Measurements from ENCODE around the gene CYP1B1. TPM values are rescaled to one million over a fixed set of nuclear protein-coding genes. Genes with fewer than 3 reads are reported as not detected.

CYP1B1 gene
- total RNA-seq, 1 donor from 2014 or later, result 69.4 TPM

DNA sequence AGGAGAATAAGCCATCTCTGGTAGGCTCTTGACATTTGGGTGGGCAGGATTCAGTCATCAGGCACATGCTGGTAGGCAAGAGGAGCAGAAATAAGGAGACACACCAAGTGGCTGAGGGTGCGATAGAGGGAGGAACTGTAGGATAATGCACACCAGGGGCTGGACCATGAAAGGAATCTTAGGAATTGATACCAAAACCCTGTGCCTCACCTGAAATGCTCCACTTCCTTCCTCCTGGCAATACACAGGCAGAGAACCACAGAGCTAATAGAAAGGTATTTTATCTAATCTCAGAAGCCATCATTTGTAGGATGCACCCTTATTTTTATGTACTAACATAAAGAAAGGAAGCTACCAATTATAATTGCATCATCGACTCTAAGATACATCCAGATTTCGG, 4.4 kb upstream of the CYP1B1 start:
- no peaks in the 10 kb centered on the region for H3K27me3 ChIP-seq
- H3K4me1 ChIP-seq, result peaks cover 10% of the 10 kb centered on the region
- H3K9me3 ChIP-seq, result no peaks in the 10 kb centered on the region
- TF ChIP-seq CTCF (IDR thresholded peaks at IDR 0.05), result no peak
- H3K27ac ChIP-seq, result no peak overlapping the region
- H3K36me3 ChIP-seq, result no peaks in the 10 kb centered on the region
- no peak overlapping the region for H3K4me3 ChIP-seq
- DNase-seq (no peak), ATAC-seq (no peak)
- intact Hi-C loops (cut with DNase I), result no loop called here

GRCh38 chr2:38079116-38080052, 3.4 kb upstream of the CYP1B1 start:
- Histone ChIP-seq H3K4me3 (no peak overlapping the region), H3K9me3 (no peaks in the 10 kb centered on the region), H3K27ac (peak overlapping the region; percentile 24), H3K36me3 (no peaks in the 10 kb centered on the region), H3K27me3 (no peaks in the 10 kb centered on the region), H3K4me1 (peaks cover 11% of the 10 kb centered on the region)
- no peak for TF ChIP-seq CTCF (IDR thresholded peaks at IDR 0.05)
- DNase-seq (no peak), ATAC-seq (no peak)
- intact Hi-C loops (cut with DNase I), result no loop called here

DNA sequence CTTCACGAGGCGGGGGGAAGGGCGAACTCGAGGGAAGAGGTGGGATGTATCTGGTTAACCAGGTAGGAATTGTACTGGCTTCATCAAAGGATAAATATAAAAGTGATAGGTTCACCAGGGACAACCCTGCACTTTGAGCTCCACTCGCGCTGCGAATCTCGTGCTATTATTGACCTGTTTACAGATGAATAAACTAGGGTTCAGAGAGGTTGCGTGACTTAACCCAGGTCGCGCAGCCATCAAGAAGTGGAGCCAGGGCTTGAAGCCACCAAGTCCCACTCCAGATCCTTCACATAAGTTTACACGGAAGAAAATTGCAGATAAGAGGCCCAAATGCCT, 1.4 kb upstream of the CYP1B1 start:
- TF ChIP-seq CTCF (IDR thresholded peaks at IDR 0.05), result no peak
- DNase-seq (no peak), ATAC-seq (no peak)
- peaks cover 11% of the 10 kb centered on the region for H3K4me1 ChIP-seq
- no peaks in the 10 kb centered on the region for H3K9me3 ChIP-seq
- no peaks in the 10 kb centered on the region for H3K36me3 ChIP-seq
- intact Hi-C loops (cut with DNase I), result no loop called here
- peak overlapping the region; percentile 93 for H3K27ac ChIP-seq
- no peaks in the 10 kb centered on the region for H3K27me3 ChIP-seq
- H3K4me3 ChIP-seq, result peak overlapping the region; percentile 64

- H3K9me3 ChIP-seq, result no peaks in the 10 kb centered on the region
- intact Hi-C loops (cut with DNase I), result no loop called here
- TF ChIP-seq CTCF (IDR thresholded peaks at IDR 0.05), result peak; percentile 53
- DNase-seq (peak; percentile 95), ATAC-seq (peak; percentile 86)
- H3K4me3 ChIP-seq, result peak overlapping the region; percentile 64
- no peaks in the 10 kb centered on the region for H3K27me3 ChIP-seq
- H3K4me1 ChIP-seq, result peaks cover 11% of the 10 kb centered on the region
- no peaks in the 10 kb centered on the region for H3K36me3 ChIP-seq
- peak overlapping the region; percentile 93 for H3K27ac ChIP-seq
Observed at GRCh38 chr2:38076710-38077430, 919 bp upstream of the CYP1B1 start.

DNA sequence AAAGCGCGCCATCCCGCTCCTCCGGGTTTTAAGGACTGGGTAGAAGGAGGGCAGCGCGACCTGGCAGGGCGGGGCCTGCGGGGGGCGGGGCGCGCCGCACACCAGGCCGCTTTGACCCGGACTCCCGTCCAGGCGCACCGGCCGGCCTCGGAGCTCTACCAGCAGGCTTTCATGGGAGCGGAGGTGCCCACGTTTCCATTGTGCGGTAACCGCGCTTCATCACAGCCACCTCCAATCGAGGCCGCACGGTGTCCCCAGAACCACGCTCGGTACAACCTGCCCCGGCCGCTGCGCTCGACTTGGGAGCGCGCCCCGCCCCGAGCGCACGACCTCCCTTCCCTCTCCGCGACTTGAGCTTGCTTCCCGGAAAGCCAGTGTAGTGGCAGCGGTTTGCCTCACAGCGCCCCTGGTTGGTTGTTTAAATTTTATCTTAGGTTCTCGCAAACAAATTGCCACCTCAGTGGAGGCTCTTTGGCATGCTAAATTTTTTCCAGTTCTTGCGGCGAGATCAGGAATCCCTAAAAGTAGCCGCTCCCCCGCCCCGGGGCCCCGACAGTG, 280 bp upstream of the CYP1B1 start:
- H3K36me3 ChIP-seq, result no peaks in the 10 kb centered on the region
- peak; percentile 80 for ATAC-seq
- intact Hi-C loops (cut with DNase I), result no loop called here
- H3K9me3 ChIP-seq, result no peaks in the 10 kb centered on the region
- peaks cover 11% of the 10 kb centered on the region for H3K4me1 ChIP-seq
- TF ChIP-seq CTCF (IDR thresholded peaks at IDR 0.05), result no peak
- DNase-seq, result peak; percentile 92
- H3K27ac ChIP-seq, result peak overlapping the region; percentile 93
- peak overlapping the region; percentile 64 for H3K4me3 ChIP-seq
- no peaks in the 10 kb centered on the region for H3K27me3 ChIP-seq

Measured in upper lobe of right lung (tissue), 1 donor.